DND-41 (cell line): ENCODE results near the gene ZNF236.

ENCODE experiments used
- EZH2 ChIP-seq: IDR thresholded peaks from 3 replicates; pipeline ENCODE4 v1.6.1; 2012; ENCODE audit warnings: borderline replicate concordance, low read depth, mild to moderate bottlenecking, moderate library complexity, low read length, inconsistent platforms; ENCODE audit not compliant: severe bottlenecking
- TF ChIP-seq, protein P1 (sequence below): IDR thresholded peaks from 2 replicates; pipeline ENCODE4 v1.5.1; 2012; ENCODE audit warnings: borderline replicate concordance, low read length, moderate library complexity, mild to moderate bottlenecking; ENCODE audit not compliant: poor library complexity, severe bottlenecking; ENCODE audit errors: extremely low read depth

GRCh38 chr18:76835380-76835779 lies 13.0 kb downstream of the ZNF236 start:
- TF ChIP-seq, protein P1, sequence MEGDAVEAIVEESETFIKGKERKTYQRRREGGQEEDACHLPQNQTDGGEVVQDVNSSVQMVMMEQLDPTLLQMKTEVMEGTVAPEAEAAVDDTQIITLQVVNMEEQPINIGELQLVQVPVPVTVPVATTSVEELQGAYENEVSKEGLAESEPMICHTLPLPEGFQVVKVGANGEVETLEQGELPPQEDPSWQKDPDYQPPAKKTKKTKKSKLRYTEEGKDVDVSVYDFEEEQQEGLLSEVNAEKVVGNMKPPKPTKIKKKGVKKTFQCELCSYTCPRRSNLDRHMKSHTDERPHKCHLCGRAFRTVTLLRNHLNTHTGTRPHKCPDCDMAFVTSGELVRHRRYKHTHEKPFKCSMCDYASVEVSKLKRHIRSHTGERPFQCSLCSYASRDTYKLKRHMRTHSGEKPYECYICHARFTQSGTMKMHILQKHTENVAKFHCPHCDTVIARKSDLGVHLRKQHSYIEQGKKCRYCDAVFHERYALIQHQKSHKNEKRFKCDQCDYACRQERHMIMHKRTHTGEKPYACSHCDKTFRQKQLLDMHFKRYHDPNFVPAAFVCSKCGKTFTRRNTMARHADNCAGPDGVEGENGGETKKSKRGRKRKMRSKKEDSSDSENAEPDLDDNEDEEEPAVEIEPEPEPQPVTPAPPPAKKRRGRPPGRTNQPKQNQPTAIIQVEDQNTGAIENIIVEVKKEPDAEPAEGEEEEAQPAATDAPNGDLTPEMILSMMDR: no peak
- TF ChIP-seq EZH2: no peak
